GM13977 (cell line): ENCODE data around the gene DOK5.

ENCODE experiments used
- DNase-seq: peaks from one replicate; pipeline ENCODE4 v3.0.0; 2012; ENCODE audit warnings: low spot score
- in situ Hi-C: fragments of 300-500 bp; cut with MboI; formaldehyde crosslinking; loops from one replicate; pipeline ENCODE4 v1.12.0; 2022; ENCODE audit warnings: low sequenced_read_pairs, low pct_unique_long_range_greater_than_20kb, mixed read lengths, inconsistent platforms; ENCODE audit not compliant: unreplicated experiment
- TF ChIP-seq, protein P1 (sequence below): IDR thresholded peaks from 2 replicates; pipeline ENCODE4 v1.5.1; 2012; ENCODE audit warnings: mild to moderate bottlenecking, control low read depth; ENCODE audit not compliant: insufficient read depth; ENCODE audit errors: extremely low read depth, missing control alignments

Gene DOK5

DNA sequence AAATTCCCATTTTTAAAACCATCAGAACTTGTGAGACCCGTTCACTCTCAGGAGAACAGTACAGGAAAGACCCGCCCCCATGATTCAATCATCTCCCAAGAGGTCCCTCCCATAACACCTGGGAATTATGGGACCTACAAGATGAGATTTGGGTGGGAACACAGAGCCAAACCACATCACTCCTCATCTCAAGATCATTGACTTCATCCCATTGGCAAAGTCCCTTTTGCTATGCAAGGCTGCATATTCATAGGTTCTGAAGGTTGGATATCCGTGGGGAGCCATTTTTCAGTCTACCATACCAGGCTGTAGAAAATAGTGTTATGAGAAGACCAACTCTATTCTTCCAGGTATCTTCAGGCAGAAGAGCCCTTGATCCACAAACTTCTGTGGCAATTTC is 219.1 kb downstream of the DOK5 start:
- DNase-seq: no peak
- in situ Hi-C loops: no loop called here
- TF ChIP-seq, protein P1, sequence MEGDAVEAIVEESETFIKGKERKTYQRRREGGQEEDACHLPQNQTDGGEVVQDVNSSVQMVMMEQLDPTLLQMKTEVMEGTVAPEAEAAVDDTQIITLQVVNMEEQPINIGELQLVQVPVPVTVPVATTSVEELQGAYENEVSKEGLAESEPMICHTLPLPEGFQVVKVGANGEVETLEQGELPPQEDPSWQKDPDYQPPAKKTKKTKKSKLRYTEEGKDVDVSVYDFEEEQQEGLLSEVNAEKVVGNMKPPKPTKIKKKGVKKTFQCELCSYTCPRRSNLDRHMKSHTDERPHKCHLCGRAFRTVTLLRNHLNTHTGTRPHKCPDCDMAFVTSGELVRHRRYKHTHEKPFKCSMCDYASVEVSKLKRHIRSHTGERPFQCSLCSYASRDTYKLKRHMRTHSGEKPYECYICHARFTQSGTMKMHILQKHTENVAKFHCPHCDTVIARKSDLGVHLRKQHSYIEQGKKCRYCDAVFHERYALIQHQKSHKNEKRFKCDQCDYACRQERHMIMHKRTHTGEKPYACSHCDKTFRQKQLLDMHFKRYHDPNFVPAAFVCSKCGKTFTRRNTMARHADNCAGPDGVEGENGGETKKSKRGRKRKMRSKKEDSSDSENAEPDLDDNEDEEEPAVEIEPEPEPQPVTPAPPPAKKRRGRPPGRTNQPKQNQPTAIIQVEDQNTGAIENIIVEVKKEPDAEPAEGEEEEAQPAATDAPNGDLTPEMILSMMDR: no peak

DNA sequence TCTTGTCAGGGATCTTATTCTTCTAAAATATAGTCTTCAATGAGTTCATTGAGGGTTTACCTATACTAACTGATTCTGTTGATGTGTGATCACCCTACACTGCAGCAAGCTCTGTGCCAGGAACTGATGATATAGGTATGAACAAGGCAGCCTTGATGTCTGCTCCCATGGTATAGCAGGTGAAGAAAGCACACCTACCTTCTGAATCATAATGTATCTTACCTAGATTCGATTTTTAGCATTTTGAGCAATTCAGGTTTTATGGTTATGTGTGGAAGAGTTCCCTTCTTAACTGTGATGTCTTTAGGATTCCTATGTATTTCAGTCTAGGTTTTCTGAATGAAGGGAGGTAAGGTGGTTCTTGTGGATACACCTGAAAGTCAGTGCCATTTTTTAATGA is 223.0 kb downstream of the DOK5 start:
- TF ChIP-seq, protein P1: no peak
- DNase-seq: no peak
- in situ Hi-C loops: no loop called here
